ENCODE measurements around the gene CLDN7. TPM values are rescaled to one million over a fixed set of nuclear protein-coding genes. Genes with fewer than 3 reads are reported as not detected.

Gene CLDN7
- total RNA-seq, 2 experiments from 2014 or later = 1.1 to 1.2 TPM

- CTCF ChIA-PET = interaction anchor here (0.7 to 3.8 kb wide), 4 partner anchors 21 to 195 kb away, joined by 3 to 20 read pairs (median 4); partner anchors contain the start of genes ACADVL and DLG4
- no peak for ATAC-seq (ENCODE audit: poor library complexity)
- Mint-ChIP-seq H3K9me3 (no peaks in the 10 kb centered on the region), H3K27me3 (peaks cover 4% of the 10 kb centered on the region), H3K27ac (peak overlapping the region; percentile 93), H3K4me1 (ENCODE audit: low read depth) (peaks cover 48% of the 10 kb centered on the region), H3K4me3 (peak overlapping the region; percentile 94), H3K36me3 (ENCODE audit: low read depth) (peaks cover 74% of the 10 kb centered on the region)
- Histone ChIP-seq H3K27ac (ENCODE audit: low read depth in 1 of 2, low read length in 2 of 2) (peak overlapping the region; percentile 85 to 97), H3K27me3 (ENCODE audit: control insufficient read depth in 1 of 2, insufficient read depth in 2 of 2, low read length in 2 of 2) (no peaks in the 10 kb centered on the region), H3K36me3 (ENCODE audit: insufficient read depth, low read length) (peaks cover 38% of the 10 kb centered on the region), H3K4me1 (ENCODE audit: insufficient read depth, low read length) (peaks cover 45% of the 10 kb centered on the region), H3K9me3 (ENCODE audit: control insufficient read depth in 1 of 2, insufficient read depth in 1 of 2, low read length in 2 of 2) (no peaks in the 10 kb centered on the region), H3K4me3 (ENCODE audit: low read length) (peak overlapping the region; percentile 77)
- intact Hi-C loops (cut with DNase I, micrococcal nuclease) = loop anchor here in 1 of 2 experiments (1.0 kb wide), 1 partner anchor 10 kb away; the partner anchor contains the start of gene CTDNEP1
- no peak for DNase-seq
- no peak for TF ChIP-seq CTCF (IDR thresholded peaks at IDR 0.05)
- POLR2A ChIA-PET = interaction anchor here (0.6 to 17.0 kb wide), 10 partner anchors 9 to 362 kb away, joined by 3 to 234 read pairs (median 8); partner anchors contain the start of genes ACADVL, CTDNEP1, DLG4 and ELP5
Measured at GRCh38 chr17:7241090-7241733, 21.1 kb downstream of the CLDN7 start.

GRCh38 chr17:7240375-7240774, 21.9 kb downstream of the CLDN7 start:
- Mint-ChIP-seq H3K4me1 (ENCODE audit: low read depth) (peaks cover 48% of the 10 kb centered on the region), H3K36me3 (ENCODE audit: low read depth) (peaks cover 75% of the 10 kb centered on the region), H3K4me3 (peak overlapping the region; percentile 94), H3K27ac (peak overlapping the region; percentile 93), H3K27me3 (peaks cover 4% of the 10 kb centered on the region), H3K9me3 (no peaks in the 10 kb centered on the region)
- Histone ChIP-seq H3K36me3 (ENCODE audit: insufficient read depth, low read length) (peaks cover 40% of the 10 kb centered on the region), H3K9me3 (ENCODE audit: control insufficient read depth in 1 of 2, insufficient read depth in 1 of 2, low read length in 2 of 2) (no peaks in the 10 kb centered on the region), H3K4me3 (ENCODE audit: low read length) (peak overlapping the region; percentile 93), H3K27me3 (ENCODE audit: control insufficient read depth in 1 of 2, insufficient read depth in 2 of 2, low read length in 2 of 2) (no peaks in the 10 kb centered on the region), H3K27ac (ENCODE audit: low read depth in 1 of 2, low read length in 2 of 2) (peak overlapping the region; percentile 14 to 85), H3K4me1 (ENCODE audit: insufficient read depth, low read length) (peaks cover 53% of the 10 kb centered on the region)
- DNase-seq = peak in 2 of 14 experiments; percentile 49 to 51
- intact Hi-C loops (cut with DNase I, micrococcal nuclease) = no loop called here
- ATAC-seq (ENCODE audit: poor library complexity) = no peak
- ChIA-PET POLR2A (interaction anchor here (0.6 to 17.0 kb wide), 8 partner anchors 10 to 446 kb away, joined by 3 to 234 read pairs (median 11); partner anchors contain the start of genes ACADVL, ACAP1, CTDNEP1 and DLG4), CTCF (interaction anchor here (1.2 to 3.8 kb wide), 2 partner anchors 20 to 56 kb away, joined by 5 to 20 read pairs; partner anchors contain the start of genes ACADVL and DLG4)
- no peak for TF ChIP-seq CTCF (IDR thresholded peaks at IDR 0.05)

GRCh38 chr17:7239091-7240027, 22.9 kb downstream of the CLDN7 start, which contains the start of gene PHF23:
Gene PHF23 (minus strand): TSS chr17:7239457. CDS start chr17:7239279, 178 bp downstream.
- Histone ChIP-seq H3K27me3 (ENCODE audit: control insufficient read depth in 1 of 2, insufficient read depth in 2 of 2, low read length in 2 of 2) (no peaks in the 10 kb centered on the region), H3K4me3 (ENCODE audit: low read length) (peak within 1 kb of the TSS; percentile 93), H3K9me3 (ENCODE audit: control insufficient read depth in 1 of 2, insufficient read depth in 1 of 2, low read length in 2 of 2) (no peaks in the 10 kb centered on the region), H3K27ac (ENCODE audit: low read depth in 1 of 2, low read length in 2 of 2) (peak within 1 kb of the TSS; percentile 88), H3K4me1 (ENCODE audit: insufficient read depth, low read length) (peaks cover 63% of the 10 kb centered on the region), H3K36me3 (ENCODE audit: insufficient read depth, low read length) (peaks cover 40% of the 10 kb centered on the region)
- peaks cover 4% of the 10 kb centered on the region for H3K27me3 Mint-ChIP-seq
- H3K4me3 Mint-ChIP-seq = peak within 1 kb of the TSS; percentile 94
- peaks cover 58% of the 10 kb centered on the region for H3K4me1 Mint-ChIP-seq (ENCODE audit: low read depth)
- H3K9me3 Mint-ChIP-seq = no peaks in the 10 kb centered on the region
- peaks cover 80% of the 10 kb centered on the region for H3K36me3 Mint-ChIP-seq (ENCODE audit: low read depth)
- POLR2A ChIA-PET = interaction anchor here (0.8 to 17.0 kb wide), 12 partner anchors 11 to 880 kb away, joined by 3 to 234 read pairs (median 4); partner anchors contain the start of genes ACADVL, ACAP1, CTDNEP1 and DLG4
- intact Hi-C loops (cut with DNase I, micrococcal nuclease) = loop anchor here (1.0 to 10.0 kb wide), 2 partner anchors 334 to 605 kb away; no protein-coding TSS in a partner anchor
- CTCF ChIA-PET = interaction anchor here (0.8 to 1.8 kb wide), 4 partner anchors 18 to 448 kb away, joined by 3 to 5 read pairs (median 5); partner anchors contain the start of gene WRAP53
- no peak for TF ChIP-seq CTCF (IDR thresholded peaks at IDR 0.05)
- peak; percentile 66 for ATAC-seq (ENCODE audit: poor library complexity)
- DNase-seq = peak; percentile 92 to 99 (median 97)
- peak within 1 kb of the TSS; percentile 93 for H3K27ac Mint-ChIP-seq
